ENCODE data around the gene CIBAR2. TPM values are rescaled to one million over a fixed set of nuclear protein-coding genes. Genes with fewer than 3 reads are reported as not detected.

Gene CIBAR2
- total RNA-seq (ENCODE audit: unreplicated experiment) = not detected
- long read RNA-seq = 0 reads

DNA sequence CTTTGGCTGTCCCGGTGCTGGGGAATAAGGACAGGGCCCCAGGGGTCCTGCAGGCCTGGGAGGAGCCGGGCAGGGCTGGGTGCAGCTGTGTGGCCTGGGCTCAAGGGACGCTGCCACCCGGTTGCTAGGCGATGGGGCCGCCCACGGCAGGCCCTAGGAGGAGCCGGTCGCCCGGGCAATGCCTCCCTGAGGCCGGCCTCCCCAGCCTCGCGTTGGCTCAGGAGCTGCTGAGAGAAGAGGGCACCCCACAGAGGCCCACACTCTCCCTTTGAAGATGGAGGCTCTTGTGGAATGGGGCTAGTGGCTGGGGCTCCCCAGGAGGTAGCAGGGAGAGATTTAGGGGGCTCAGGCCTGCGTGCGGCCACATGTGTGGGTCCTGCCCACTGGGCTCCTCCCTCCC lies at the start of gene CIBAR2:
CIBAR2 (minus strand) TSS at position 109 of the 400 bp plus-strand sequence. CDS start 120 bp downstream, outside the sequence.
- no peak for DNase-seq
- TF ChIP-seq, protein P1, sequence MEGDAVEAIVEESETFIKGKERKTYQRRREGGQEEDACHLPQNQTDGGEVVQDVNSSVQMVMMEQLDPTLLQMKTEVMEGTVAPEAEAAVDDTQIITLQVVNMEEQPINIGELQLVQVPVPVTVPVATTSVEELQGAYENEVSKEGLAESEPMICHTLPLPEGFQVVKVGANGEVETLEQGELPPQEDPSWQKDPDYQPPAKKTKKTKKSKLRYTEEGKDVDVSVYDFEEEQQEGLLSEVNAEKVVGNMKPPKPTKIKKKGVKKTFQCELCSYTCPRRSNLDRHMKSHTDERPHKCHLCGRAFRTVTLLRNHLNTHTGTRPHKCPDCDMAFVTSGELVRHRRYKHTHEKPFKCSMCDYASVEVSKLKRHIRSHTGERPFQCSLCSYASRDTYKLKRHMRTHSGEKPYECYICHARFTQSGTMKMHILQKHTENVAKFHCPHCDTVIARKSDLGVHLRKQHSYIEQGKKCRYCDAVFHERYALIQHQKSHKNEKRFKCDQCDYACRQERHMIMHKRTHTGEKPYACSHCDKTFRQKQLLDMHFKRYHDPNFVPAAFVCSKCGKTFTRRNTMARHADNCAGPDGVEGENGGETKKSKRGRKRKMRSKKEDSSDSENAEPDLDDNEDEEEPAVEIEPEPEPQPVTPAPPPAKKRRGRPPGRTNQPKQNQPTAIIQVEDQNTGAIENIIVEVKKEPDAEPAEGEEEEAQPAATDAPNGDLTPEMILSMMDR (IDR thresholded peaks at IDR 0.05; ENCODE audit: partially characterized antibody, unreplicated experiment) = no peak
- Mint-ChIP-seq H3K4me1 (ENCODE audit: low read depth, unreplicated experiment) (peaks cover 7% of the 10 kb centered on the region), H3K36me3 (ENCODE audit: unreplicated experiment) (no peaks in the 10 kb centered on the region), H3K9me3 (ENCODE audit: unreplicated experiment) (peaks cover 8% of the 10 kb centered on the region), H3K27ac (ENCODE audit: unreplicated experiment) (no peak within 1 kb of the TSS), H3K4me3 (ENCODE audit: unreplicated experiment) (peak within 1 kb of the TSS; percentile 9), H3K27me3 (ENCODE audit: unreplicated experiment) (peaks cover 3% of the 10 kb centered on the region)

DNA sequence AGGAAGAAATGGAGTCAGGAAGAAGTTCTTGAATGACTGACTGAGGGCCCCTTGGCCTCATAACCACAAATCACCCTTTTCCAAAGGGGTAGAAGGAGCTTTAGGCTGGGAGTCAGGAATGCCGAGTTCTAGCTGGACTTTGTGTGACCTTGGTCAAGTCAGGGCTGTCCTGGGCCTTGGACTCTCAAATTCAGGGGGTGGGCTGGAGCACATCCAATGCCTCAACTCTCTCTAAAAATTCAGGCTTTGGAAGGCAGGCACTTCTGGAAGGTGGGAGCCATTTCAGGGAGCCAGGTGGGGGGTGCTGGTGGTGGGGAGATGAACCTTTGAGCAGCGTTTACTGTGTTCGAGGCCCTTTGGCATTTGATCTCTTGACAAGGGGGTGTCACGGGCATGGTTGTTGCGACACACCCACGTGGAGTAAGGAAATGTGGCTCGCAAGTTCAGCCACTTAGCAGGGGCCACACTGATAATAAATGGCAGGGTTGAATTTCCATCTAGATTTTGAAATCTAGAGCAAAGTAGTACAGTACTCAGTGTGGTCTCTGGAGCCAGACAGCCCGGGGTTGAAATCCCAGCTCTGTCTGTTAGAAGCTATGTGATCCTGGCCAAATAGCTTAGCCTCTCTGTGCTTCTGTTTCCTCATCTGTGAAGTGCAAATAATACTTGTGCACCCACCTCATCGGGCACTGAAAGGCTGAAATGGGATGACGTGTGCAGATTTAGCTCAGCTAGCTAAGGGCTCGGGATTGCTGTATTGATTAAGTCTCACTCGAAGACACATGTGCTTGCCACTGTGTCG lies 47.1 kb upstream of the CIBAR2 start:
- Mint-ChIP-seq H3K4me1 (ENCODE audit: low read depth, unreplicated experiment) (peaks cover 34% of the 10 kb centered on the region), H3K9me3 (ENCODE audit: unreplicated experiment) (peaks cover 8% of the 10 kb centered on the region), H3K27me3 (ENCODE audit: unreplicated experiment) (peaks cover 13% of the 10 kb centered on the region), H3K36me3 (ENCODE audit: unreplicated experiment) (no peaks in the 10 kb centered on the region), H3K27ac (ENCODE audit: unreplicated experiment) (peak overlapping the region; percentile 80), H3K4me3 (ENCODE audit: unreplicated experiment) (no peak overlapping the region)
- no peak for DNase-seq
- TF ChIP-seq, protein P1 (IDR thresholded peaks at IDR 0.05; ENCODE audit: partially characterized antibody, unreplicated experiment) = no peak

DNA sequence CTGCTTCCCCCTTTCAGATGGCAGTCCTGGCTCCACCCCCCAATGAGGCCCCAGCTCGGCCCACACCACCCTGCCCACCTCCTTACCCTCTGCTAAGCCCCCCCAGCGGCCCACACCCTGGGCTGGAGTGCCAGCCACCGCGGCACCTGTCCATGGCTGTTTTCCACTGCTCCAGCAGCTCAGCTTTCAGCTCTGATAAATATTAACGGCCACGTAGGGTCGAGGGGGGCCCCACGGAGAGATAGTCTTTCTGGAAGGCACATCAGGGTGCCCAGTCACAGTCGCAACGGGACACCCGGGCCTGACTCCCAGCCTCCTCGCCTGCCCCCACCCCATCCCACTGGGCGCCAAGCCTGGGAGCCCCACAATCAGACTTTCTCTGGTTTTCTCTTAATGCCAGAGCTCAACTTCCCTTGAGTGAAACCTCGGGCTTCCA lies 46.5 kb upstream of the CIBAR2 start:
- Mint-ChIP-seq H3K4me1 (ENCODE audit: low read depth, unreplicated experiment) (peaks cover 35% of the 10 kb centered on the region), H3K9me3 (ENCODE audit: unreplicated experiment) (peaks cover 8% of the 10 kb centered on the region), H3K27ac (ENCODE audit: unreplicated experiment) (no peak overlapping the region), H3K27me3 (ENCODE audit: unreplicated experiment) (peaks cover 13% of the 10 kb centered on the region), H3K36me3 (ENCODE audit: unreplicated experiment) (no peaks in the 10 kb centered on the region), H3K4me3 (ENCODE audit: unreplicated experiment) (no peak overlapping the region)
- TF ChIP-seq, protein P1 (IDR thresholded peaks at IDR 0.05; ENCODE audit: partially characterized antibody, unreplicated experiment) = no peak
- no peak for DNase-seq

- H3K27ac Mint-ChIP-seq (ENCODE audit: unreplicated experiment) = peak overlapping the region; percentile 93
- H3K27me3 Mint-ChIP-seq (ENCODE audit: unreplicated experiment) = peaks cover 15% of the 10 kb centered on the region
- peaks cover 8% of the 10 kb centered on the region for H3K9me3 Mint-ChIP-seq (ENCODE audit: unreplicated experiment)
- H3K4me1 Mint-ChIP-seq (ENCODE audit: low read depth, unreplicated experiment) = peaks cover 41% of the 10 kb centered on the region
- H3K36me3 Mint-ChIP-seq (ENCODE audit: unreplicated experiment) = no peaks in the 10 kb centered on the region
- TF ChIP-seq, protein P1 (IDR thresholded peaks at IDR 0.05; ENCODE audit: partially characterized antibody, unreplicated experiment) = no peak
- DNase-seq = peak; percentile 56
- peak overlapping the region; percentile 77 for H3K4me3 Mint-ChIP-seq (ENCODE audit: unreplicated experiment)
These were observed 45.8 kb upstream of the CIBAR2 start for GRCh38 chr16:85157813-85158742.
